8988T (cell line): ENCODE data around the gene TUBB.
"Not testable (repeated sequence)": the region's sequence is repeated elsewhere in the genome, so short reads cannot be mapped to it uniquely, and the experiment has no call there.

Source experiments
- DNase-seq: peaks from one replicate; pipeline ENCODE4 v3.0.0; 2011

The TUBB gene

GRCh38 chr6:30741789-30742315, 21.7 kb downstream of the TUBB start:
- DNase-seq: no peak

DNA sequence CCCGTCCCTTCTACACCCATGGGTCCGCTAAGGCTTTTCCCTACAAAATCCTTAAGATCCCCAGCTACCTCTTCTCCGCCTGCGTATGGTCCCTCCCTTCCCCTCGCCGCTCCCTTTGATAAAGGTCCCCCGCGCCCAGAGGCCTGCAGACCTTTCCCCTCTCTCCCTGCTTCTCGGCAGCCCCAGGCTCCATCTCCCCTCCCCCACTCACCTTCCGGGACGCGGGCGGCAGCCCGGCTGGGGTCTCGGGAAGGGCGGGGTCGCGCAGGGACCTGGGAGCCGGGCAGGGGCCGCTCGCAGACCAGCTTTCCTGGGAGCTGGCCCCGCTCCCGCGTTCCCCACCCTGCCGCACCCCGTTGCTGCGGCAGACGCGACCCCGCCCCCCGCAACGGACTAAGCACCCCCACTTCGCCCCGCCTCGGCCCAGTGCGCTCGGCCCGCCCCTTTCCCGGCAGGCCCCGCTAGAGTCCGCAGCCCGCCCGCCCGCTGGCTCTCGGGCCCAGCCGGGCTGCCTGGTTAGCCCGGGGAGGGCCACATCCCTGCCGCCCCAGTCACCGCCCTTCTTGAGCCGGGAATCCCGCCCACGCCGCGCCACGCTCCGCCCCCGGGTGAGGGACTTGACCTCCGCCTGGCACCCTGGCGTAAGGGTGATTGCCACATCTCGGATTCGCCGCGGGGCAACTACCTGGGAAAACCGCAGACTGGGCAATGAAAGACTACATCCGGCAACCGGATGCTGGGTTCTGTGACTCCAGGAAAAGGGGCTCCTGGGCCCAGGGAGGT, 22.4 kb downstream of the TUBB start, which contains the start of gene FLOT1:
Gene FLOT1, minus strand, starts transcription at position 372 of the 783 bp plus-strand sequence. CDS start 498 bp downstream, outside the sequence.
- DNase-seq: peak; percentile 88

DNA sequence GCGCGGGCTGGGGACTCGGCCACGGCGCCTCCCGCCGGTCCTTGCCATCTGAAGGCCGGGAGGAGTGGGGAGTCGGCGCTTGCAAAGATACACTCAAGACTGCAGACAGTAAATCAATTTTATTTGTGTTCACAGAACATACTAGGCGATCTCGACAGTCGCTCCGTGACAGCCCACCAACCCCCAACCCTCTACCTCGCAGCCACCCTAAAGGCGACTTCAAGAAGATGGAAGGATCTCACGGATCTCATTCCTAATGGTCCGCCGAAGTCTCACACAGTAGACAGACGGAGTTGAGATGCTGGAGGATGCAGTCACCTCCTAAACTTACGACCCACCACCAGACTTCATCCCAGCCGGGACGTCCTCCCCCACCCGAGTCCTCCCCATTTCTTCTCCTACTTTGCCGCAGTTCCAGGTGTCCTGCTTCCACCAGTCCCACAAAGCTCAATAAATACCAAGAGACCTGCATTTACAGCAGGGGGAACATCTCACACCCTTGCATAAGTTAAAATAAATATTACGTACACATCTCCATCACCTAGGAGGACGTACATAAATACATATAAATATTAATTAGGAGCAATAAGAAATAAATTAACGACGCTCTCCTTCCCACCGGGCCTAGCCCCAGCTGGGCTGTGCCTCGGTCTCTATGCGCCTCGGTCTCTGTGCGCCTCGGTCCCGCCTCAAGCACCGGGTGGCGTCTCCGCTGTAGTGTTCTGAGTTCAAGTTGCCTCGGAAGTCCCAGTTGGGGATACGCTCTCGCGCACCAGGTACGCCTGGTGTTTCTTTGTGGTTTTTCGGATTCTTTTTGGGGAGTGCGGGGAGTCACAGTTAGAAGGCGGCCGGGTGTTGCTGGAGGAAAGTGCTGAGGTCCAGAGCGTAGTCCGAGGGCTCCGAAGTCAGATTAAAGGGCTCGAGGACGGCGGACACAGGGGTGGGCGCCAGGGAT, 23.2 kb downstream of the TUBB start:
- no peak for DNase-seq

DNA sequence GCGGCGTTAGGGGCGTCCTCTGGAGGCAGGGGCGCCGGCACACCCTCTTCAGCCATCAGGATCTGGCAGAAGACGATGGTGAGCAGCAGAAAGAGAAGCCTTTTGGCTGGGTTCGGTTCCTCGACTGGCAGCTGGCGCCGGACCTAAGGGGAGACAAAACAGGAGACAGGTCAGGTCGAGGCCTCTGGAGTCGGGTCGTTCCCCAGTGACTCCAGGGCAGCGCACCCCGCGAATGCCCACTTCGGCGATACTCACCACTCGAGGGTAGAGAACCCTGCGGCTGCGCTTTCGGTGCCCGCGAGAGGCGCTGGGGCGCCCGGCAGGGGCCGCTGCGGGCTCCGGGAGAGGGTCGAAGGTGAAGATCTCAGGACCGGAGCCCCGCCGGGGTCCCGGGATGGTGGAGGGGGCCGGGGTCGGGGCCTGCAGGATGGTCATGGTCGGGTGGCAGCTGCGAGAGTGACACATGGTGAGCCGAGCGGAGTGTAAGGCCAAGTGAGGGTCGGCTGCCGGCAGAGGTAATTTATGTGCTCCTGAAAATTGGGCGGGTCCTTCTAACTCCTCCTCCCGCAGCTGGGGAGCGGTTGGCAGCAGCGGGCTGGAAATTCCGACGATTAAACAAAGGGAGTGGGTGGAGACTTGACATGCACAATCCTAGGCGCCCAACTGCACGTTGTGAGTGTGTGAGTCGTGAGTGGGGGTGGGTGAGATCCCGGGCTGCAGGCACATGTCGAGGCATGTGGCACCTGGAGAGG, 24.1 kb downstream of the TUBB start, which contains the start of gene IER3:
Gene IER3, minus strand, starts transcription at position 494 of the 752 bp plus-strand sequence. Its CDS starts 29 bp downstream, at position 465.
- DNase-seq: no peak

DNA sequence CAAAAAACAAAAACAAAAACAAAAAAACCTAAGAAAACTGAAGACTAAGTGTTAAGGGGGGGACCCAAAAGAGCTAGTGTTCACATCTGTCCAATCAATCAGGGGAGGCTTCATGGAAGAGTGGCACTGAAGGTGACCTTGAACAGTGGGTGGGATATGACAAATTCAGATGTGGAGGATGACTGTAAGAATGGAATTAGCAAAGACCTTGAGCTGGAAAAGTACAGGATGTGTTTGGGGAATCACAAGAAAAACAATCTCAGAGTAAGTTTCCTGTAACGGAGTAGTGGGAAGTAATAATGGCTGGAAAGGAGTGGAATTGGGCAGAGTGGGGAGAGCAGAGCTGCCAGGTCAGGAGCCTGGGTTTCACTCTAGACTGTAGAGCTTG, 27.1 kb downstream of the TUBB start:
- no peak for DNase-seq

DNA sequence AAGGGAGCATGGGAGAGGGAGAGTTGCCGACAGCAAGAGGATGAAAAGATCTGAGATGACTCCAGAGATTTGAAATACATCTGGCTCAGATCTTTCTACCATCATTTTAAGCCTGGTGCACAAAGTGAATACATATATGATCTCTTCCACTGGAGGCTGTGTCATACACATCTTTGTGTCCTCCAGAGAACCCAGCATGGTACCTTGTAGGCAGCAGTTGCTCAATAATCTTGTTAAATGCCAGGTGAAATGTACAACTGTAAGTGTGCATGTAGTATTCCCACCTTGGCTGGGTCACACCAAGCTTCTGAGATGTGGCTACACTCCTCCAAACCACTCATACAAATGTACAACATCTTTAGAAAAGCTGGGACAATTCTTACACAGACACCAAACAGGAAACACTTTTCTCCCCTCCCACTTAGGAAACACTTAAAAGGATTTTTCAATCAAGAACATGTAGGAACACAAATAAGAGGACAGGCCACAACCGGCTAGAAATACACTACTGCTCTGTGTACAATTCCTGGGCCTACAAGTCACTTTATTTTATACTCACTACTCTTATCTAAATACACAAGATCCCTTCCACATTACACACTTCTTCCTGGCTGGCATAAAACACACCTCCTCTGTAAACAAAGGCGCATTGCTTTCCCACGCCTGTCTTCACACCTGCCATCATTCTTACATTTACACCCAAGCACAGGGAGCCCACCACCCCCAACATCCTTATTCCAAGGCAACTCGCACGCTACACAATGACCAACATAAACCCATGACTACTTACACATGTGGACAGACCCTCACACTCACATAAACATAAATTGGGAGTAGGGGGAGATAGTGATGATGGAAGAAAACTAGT, 28.0 kb downstream of the TUBB start:
- no peak for DNase-seq

GRCh38 chr6:30748851-30749540, 28.8 kb downstream of the TUBB start:
- no peak for DNase-seq

GRCh38 chr6:30749554-30750378, 29.6 kb downstream of the TUBB start:
- DNase-seq: no peak

GRCh38 chr6:30750379-30750668, 30.2 kb downstream of the TUBB start:
- DNase-seq: no peak

- peak; percentile 59 for DNase-seq
These were observed 32.2 kb downstream of the TUBB start for GRCh38 chr6:30752157-30752927.

- DNase-seq: no peak
These were observed 34.5 kb downstream of the TUBB start for GRCh38 chr6:30754631-30755030.

GRCh38 chr6:30756405-30757003, 36.4 kb downstream of the TUBB start:
- not testable (repeated sequence) for DNase-seq

GRCh38 chr6:30757261-30757904, 37.2 kb downstream of the TUBB start:
- no peak for DNase-seq

DNA sequence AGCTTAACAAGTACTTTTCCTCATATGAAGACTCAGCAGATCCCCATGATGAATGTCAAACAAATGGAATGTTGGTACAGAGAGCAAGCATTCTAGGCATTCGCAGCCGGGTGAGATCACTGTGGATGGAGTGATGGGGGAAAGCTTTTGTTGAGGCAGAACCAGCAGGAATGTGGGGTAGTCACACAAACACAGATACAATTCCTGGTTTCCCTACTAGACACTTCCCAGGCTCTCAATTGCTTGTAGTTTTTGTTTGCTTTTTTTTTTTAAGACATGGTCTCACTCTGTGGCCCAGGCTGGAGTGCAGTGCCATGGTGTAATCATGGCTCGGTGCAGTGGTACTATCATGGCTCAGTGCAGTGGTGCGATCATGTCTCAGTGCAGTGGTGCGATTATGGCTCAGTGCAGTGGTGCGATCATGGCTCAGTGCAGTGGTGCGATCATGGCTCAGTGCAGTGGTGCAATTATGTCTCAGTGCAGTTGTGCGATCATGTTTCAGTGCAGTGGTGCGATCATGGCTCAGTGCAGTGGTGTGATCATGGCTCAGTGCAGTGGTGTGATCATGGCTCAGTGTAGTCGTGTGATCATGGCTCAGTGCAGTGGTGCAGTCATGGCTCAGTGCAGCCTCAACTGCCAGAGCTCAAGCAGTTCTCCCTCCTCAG, 39.6 kb downstream of the TUBB start:
- DNase-seq: peak; percentile 71

GRCh38 chr6:30760549-30760948, 40.4 kb downstream of the TUBB start:
- no peak for DNase-seq

DNA sequence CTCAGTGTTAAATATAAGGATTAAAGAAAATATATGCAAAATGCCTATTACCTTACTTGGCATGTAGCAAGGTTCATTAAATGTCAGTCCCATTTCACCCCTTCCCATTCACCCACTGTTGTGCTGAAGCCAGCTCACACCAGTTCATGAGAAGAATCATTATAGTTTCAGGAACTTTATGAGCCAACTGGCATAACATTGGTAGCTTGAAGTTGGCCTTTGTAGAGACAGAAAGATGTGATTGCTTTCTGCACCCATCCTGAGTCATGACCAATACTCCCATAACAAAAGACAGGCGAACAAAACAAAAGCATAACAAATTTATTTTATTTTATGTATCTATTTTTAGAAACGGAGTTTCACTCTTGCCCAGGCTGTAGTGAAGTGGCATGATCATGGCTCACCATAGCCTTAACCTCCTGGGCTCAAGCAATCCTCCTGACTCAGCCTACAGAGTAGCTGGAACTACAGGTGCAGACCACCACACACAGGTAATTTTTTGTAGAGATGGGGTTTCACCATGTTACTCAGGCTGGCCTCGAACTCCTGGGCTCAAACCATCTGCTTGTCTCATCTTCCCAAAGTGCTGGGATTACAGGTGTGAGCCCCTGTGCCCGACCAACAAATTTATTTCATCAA, 41.8 kb downstream of the TUBB start:
- DNase-seq: no peak

DNA sequence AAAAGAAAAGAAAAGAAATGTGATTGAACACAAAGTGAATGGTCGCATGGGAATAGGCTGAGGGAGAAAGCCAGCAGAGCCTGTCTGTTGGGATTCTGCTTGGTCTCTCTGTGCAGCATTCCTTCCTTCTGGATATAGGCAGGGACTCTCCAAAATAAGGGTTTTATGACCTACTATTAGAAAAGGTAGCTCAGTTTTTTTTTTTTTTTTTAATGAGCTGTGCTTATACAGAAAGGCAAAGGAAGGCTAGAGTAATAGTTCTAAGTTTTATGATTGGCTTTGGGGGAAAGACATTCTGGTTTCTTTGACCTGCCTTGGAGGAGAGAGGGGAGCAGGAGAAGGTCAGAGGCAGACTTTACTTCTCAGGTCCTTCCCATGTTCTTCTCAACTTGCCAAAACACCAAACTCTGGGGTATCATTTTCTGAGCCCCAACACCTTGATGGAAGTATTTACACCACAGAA, 43.0 kb downstream of the TUBB start:
- DNase-seq: no peak
